Measurements from ENCODE around the gene ZBTB33. TPM values are rescaled to one million over a fixed set of nuclear protein-coding genes. Genes with fewer than 3 reads are reported as not detected.

Gene ZBTB33
- polyA plus RNA-seq, 1 experiment: 9.0 TPM

DNA sequence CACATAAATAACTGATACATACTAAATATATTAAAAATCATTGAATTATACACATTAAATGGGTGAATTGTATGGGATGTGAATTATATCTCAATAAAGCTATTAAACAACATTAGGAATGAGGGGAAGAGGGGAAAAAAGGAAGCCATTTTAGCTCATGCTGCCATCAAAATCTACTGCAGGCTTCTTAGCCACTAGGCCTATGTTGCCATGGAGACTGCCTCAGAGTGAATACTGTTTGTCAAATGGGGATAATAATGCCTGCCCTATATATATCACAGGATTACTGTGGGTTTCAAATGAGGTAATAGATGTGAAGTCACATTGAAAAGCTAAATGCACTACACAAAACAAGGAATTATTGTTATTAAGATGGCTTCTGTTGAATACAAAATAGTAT lies 39.5 kb downstream of the ZBTB33 start:
- CTCF ChIA-PET: no interaction called here
- Histone ChIP-seq H3K27ac (ENCODE audit: low read depth, low read length) (no peak overlapping the region), H3K4me3 (ENCODE audit: low read depth, low read length) (no peak overlapping the region), H3K27me3 (ENCODE audit: control insufficient read depth, insufficient read depth, low read length) (no peaks in the 10 kb centered on the region), H3K9me3 (ENCODE audit: control insufficient read depth, insufficient read depth, low read length) (no peaks in the 10 kb centered on the region)
- TF ChIP-seq, protein P1, sequence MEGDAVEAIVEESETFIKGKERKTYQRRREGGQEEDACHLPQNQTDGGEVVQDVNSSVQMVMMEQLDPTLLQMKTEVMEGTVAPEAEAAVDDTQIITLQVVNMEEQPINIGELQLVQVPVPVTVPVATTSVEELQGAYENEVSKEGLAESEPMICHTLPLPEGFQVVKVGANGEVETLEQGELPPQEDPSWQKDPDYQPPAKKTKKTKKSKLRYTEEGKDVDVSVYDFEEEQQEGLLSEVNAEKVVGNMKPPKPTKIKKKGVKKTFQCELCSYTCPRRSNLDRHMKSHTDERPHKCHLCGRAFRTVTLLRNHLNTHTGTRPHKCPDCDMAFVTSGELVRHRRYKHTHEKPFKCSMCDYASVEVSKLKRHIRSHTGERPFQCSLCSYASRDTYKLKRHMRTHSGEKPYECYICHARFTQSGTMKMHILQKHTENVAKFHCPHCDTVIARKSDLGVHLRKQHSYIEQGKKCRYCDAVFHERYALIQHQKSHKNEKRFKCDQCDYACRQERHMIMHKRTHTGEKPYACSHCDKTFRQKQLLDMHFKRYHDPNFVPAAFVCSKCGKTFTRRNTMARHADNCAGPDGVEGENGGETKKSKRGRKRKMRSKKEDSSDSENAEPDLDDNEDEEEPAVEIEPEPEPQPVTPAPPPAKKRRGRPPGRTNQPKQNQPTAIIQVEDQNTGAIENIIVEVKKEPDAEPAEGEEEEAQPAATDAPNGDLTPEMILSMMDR (IDR thresholded peaks at IDR 0.05; ENCODE audit: low read depth, low read length): no peak
- DNase-seq (ENCODE audit: low read depth, low spot score): no peak
- POLR2A ChIA-PET: no interaction called here

DNA sequence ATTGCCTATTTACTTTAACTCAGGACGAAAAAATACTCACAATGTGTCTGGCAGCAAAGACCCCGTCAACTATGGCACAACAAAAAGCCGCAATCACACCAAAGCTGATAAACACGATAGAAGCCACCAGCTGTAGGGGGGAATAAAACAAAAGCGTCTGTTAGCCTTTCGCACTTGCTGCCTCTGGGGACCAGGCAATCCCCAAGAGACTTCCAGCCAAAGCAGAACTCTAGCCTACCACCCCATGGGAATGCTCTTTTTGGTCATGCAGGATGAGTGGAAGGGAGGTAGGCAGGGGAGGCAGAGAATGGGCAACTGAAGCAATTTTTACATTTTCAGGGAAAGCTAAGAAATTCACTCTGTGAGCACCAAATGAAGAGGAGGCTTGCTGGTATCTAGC lies 40.6 kb downstream of the ZBTB33 start:
- POLR2A ChIA-PET: no interaction called here
- Histone ChIP-seq H3K4me3 (ENCODE audit: low read depth, low read length) (no peak overlapping the region), H3K9me3 (ENCODE audit: control insufficient read depth, insufficient read depth, low read length) (no peaks in the 10 kb centered on the region), H3K27ac (ENCODE audit: low read depth, low read length) (no peak overlapping the region), H3K27me3 (ENCODE audit: control insufficient read depth, insufficient read depth, low read length) (no peaks in the 10 kb centered on the region)
- DNase-seq (ENCODE audit: low read depth, low spot score): no peak
- TF ChIP-seq, protein P1 (IDR thresholded peaks at IDR 0.05; ENCODE audit: low read depth, low read length): no peak
- CTCF ChIA-PET: no interaction called here

DNA sequence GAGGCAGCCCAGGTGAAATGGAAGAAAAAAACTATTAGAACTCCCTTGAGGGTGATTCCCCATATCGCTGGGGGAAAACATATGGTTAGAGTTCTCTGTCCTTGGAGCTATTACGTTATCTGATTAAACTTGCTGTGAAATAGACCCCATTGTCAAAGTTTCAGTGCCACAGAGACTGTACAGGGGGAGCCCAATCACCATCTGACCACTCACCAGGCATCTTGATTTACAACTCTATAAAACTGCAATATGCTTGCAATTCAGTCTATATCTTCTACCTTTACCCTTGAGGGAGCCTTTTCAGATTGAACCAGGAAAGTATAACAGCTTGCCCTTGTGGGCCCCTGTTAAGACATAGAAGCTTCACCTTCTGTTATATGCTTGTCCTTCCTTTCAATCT lies 42.4 kb downstream of the ZBTB33 start:
- DNase-seq (ENCODE audit: low read depth, low spot score): no peak
- no peaks in the 10 kb centered on the region for H3K9me3 ChIP-seq (ENCODE audit: control insufficient read depth, insufficient read depth, low read length)
- H3K27ac ChIP-seq (ENCODE audit: low read depth, low read length): no peak overlapping the region
- H3K27me3 ChIP-seq (ENCODE audit: control insufficient read depth, insufficient read depth, low read length): no peaks in the 10 kb centered on the region
- POLR2A ChIA-PET: no interaction called here
- H3K4me3 ChIP-seq (ENCODE audit: low read depth, low read length): no peak overlapping the region
- CTCF ChIA-PET: no interaction called here
- TF ChIP-seq, protein P1 (IDR thresholded peaks at IDR 0.05; ENCODE audit: low read depth, low read length): no peak

DNA sequence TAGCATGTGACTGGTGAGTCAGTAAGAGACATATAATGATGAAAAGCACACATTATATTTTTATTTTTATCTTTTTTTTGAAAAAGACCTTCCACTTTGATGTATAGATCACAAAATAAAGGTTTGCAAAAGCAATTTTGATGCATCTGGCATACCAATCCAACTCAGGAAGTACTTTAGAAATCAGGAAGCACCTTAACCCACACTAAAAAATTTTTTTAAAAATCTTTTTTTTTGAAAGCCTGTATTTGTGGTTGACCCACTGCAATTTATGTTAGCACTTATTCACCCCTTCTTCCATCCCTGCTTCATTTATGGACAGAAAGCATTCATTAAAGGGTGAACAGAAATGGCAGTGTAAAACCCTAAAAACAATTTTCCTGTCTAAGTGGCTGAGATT lies 44.0 kb downstream of the ZBTB33 start:
- Histone ChIP-seq H3K27ac (ENCODE audit: low read depth, low read length) (no peak overlapping the region), H3K27me3 (ENCODE audit: control insufficient read depth, insufficient read depth, low read length) (no peaks in the 10 kb centered on the region), H3K4me3 (ENCODE audit: low read depth, low read length) (no peak overlapping the region), H3K9me3 (ENCODE audit: control insufficient read depth, insufficient read depth, low read length) (no peaks in the 10 kb centered on the region)
- no peak for DNase-seq (ENCODE audit: low read depth, low spot score)
- POLR2A ChIA-PET: no interaction called here
- CTCF ChIA-PET: no interaction called here
- TF ChIP-seq, protein P1 (IDR thresholded peaks at IDR 0.05; ENCODE audit: low read depth, low read length): no peak

DNA sequence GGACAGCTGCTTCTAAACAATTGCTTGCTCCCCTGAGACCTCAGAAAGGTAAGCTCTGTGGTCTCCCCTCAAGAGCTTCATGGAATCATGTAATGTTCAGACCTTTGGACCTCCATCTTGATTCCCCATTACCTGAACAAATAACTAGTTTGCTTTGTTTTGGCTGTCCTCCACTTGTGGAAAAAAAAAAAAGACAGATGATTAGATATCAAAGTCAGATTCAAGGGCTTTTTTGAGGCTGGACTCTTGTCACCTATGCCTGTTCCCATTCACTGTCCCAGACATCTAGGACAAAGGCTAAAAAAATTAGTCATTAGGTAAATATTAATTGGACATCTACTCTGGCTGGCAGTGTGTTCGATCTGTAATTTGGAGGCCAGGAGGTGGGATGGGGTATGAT lies 47.3 kb downstream of the ZBTB33 start:
- Histone ChIP-seq H3K4me3 (ENCODE audit: low read depth, low read length) (no peak overlapping the region), H3K9me3 (ENCODE audit: control insufficient read depth, insufficient read depth, low read length) (no peaks in the 10 kb centered on the region), H3K27me3 (ENCODE audit: control insufficient read depth, insufficient read depth, low read length) (no peaks in the 10 kb centered on the region), H3K27ac (ENCODE audit: low read depth, low read length) (no peak overlapping the region)
- DNase-seq (ENCODE audit: low read depth, low spot score): no peak
- ChIA-PET POLR2A (no interaction called here), CTCF (interaction anchor here (0.7 to 1.5 kb wide), 2 partner anchors 21 to 48 kb away, joined by 3 to 4 read pairs; partner anchors contain the start of gene ZBTB33)
- TF ChIP-seq, protein P1 (IDR thresholded peaks at IDR 0.05; ENCODE audit: low read depth, low read length): no peak

All from AG04450 (cell line).